ENCODE measurements around the gene RTN4R.
"Not testable (repeated sequence)": the region's sequence is repeated elsewhere in the genome, so short reads cannot be mapped to it uniquely, and the experiment has no call there.

- TF ChIP-seq CTCF, POLR2A (IDR thresholded peaks at IDR 0.05): not testable (repeated sequence)
Observed at GRCh38 chr22:20317402-20318042, 49.4 kb upstream of the RTN4R start.

Data from uterus (tissue), 2 donors.